LNCaP clone FGC (cell line): ENCODE data around the gene NDFIP2.

Experiments used
- DNase-seq: peaks from one replicate; pipeline ENCODE4 v3.0.0-alpha.2; 2011; ENCODE audit warnings: low read depth
- H3K4me3 ChIP-seq: 2 replicates; pipeline ENCODE4 v1.5.1; 2011; ENCODE audit warnings: mild to moderate bottlenecking, low read depth, low read length, control low read depth
- TF ChIP-seq, protein P1 (sequence below): IDR thresholded peaks from 2 replicates; pipeline ENCODE4 v1.5.1; 2012; ENCODE audit warnings: mild to moderate bottlenecking; ENCODE audit not compliant: control insufficient read depth, insufficient read depth; ENCODE audit errors: extremely low read depth

The NDFIP2 gene

DNA sequence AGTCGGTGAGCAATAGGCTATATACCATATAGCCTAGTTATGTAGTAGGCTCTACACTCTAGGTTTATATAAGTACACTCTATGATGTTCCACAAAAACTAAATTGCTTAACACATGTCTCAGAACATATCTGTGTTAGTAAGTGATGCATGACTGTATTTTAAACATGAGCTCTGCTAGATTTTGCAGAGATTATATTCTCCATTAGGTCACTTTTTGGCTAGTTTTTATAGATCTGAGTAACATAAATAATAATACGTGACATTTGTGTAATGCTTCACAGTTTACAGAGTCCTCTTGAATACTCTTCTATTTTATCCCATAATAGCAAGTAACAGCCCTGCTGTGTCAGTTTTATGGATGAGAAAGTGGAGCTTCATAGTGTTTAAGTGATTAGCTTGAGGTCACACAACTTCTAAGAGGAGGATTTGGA is 47.8 kb downstream of the NDFIP2 start:
- TF ChIP-seq, protein P1, sequence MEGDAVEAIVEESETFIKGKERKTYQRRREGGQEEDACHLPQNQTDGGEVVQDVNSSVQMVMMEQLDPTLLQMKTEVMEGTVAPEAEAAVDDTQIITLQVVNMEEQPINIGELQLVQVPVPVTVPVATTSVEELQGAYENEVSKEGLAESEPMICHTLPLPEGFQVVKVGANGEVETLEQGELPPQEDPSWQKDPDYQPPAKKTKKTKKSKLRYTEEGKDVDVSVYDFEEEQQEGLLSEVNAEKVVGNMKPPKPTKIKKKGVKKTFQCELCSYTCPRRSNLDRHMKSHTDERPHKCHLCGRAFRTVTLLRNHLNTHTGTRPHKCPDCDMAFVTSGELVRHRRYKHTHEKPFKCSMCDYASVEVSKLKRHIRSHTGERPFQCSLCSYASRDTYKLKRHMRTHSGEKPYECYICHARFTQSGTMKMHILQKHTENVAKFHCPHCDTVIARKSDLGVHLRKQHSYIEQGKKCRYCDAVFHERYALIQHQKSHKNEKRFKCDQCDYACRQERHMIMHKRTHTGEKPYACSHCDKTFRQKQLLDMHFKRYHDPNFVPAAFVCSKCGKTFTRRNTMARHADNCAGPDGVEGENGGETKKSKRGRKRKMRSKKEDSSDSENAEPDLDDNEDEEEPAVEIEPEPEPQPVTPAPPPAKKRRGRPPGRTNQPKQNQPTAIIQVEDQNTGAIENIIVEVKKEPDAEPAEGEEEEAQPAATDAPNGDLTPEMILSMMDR = no peak
- H3K4me3 ChIP-seq = no peak overlapping the region
- no peak for DNase-seq

DNA sequence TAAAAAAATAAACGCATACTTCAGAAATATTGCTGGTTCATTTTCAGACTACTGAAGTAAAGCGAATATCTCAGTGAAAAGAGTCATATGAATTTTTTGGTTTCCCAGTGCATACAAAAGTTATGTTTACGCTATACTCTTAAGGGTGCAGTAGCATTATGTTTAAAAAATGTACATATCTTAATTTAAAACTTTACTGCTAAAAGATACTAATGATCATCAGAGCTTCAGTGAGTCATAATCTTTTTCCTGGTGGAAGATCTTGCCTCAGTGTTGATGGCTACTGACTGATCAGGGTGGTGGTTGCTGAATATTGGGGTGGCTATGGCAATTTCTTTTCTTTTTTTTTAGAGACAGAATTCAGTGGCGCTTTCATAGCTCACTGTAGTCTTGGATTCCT is 48.9 kb downstream of the NDFIP2 start:
- TF ChIP-seq, protein P1 = no peak
- DNase-seq = no peak
- no peak overlapping the region for H3K4me3 ChIP-seq

DNA sequence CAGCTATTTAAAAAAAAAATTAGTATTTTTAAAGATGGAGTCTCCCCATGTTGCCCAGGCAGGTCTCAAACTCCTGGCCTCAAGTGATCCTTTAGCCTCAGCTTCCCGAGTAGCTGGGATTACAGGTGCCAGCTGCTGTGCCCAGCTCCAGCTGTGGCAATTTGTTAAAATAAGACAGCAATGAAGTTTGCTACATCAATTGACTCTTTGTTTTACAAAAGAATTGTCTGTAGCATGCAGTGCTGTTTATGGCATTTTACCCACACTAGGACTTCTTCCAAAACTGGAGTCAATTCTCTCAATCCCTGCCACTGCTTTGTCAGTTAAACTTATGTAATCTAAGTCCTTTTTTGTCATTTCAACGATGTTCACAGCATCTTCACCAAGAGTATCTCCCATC is 49.3 kb downstream of the NDFIP2 start:
- TF ChIP-seq, protein P1 = no peak
- no peak overlapping the region for H3K4me3 ChIP-seq
- DNase-seq = no peak

DNA sequence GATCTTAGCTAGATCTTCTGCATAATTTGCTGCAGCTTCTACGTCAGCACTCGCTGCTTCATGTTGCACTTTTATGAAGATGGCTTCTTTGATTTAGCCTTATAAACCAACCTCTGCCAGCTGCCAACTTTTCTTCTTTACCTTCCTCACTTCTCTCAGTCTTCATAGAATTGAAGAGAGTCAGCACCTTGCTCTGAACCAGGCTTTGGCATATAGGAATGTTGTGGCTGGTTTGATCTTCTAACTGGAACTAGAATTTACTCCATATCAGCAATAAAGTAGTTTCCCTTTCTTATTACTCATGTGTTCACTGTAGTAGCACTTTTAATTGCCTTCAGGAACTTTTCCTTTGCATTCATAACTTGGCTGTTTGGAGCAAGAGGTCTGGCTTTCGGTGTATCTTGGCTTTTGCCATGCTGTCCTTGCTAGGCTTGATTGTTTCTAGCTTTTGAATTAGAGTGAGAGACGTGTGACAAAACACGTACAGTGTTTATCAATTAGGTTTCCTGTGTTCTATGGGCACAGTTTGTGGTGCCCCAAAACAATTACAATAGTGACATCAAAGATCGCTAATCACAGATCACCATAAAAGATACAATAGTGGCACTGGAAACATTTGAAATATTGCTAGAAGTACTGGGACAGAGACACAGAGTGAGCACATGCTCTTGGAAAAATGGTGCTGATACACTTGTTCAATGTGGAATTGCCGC is 50.7 kb downstream of the NDFIP2 start:
- no peak overlapping the region for H3K4me3 ChIP-seq
- TF ChIP-seq, protein P1 = no peak
- no peak for DNase-seq

DNA sequence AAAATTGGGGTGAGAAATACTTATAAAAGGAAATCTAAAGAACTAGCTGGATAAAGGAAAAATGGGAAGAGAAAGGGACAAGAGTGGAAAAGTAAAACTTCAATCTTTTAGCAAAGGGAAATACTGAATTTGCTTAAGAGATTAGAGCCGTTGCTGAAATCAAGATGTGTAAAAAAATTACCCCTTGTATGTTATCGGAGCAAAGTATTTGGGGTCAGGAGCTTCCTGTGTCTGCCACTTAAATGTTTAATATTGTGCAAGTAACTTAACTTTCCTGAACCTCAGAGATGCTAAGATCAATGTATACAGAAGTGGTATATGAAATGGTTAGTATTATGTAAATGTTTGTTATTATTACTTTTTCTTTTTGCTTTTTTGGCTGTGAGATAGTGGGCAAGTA is 51.6 kb downstream of the NDFIP2 start:
- TF ChIP-seq, protein P1 = no peak
- no peak overlapping the region for H3K4me3 ChIP-seq
- no peak for DNase-seq

DNA sequence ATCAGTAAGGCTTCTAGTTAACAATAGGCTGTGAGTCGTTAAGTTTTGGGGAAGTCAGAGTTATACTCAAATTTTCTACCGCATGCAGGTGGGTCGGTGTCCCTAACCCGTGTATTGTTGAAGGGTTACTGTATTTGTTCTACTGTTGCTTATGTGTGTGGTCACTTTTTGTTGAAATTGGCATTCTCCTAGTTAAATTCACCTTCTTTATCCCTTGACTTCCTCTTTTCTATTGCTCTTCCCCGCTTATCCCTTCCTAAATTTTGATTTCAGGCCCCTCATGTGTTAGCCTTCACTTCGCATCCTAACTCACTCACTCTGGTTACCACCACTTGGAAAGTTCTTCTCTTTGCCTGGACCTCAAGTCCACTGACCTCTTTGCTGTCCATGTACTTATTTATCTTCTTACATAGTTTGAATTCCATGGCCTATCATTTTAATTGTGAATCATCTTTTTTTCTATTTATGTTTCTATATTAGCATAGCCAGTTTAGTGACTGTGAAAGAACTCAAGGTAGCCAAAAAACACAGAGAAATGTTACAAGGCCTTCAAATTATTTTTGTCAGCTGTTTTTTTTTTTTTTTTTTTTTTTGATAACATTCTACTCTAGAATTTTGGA is 52.9 kb downstream of the NDFIP2 start:
- TF ChIP-seq, protein P1 = no peak
- DNase-seq = no peak

More for the DNA sequence above, 52.9 kb downstream of the NDFIP2 start:
- no peak overlapping the region for H3K4me3 ChIP-seq
